ENCODE results near the gene SYF2.

DNA sequence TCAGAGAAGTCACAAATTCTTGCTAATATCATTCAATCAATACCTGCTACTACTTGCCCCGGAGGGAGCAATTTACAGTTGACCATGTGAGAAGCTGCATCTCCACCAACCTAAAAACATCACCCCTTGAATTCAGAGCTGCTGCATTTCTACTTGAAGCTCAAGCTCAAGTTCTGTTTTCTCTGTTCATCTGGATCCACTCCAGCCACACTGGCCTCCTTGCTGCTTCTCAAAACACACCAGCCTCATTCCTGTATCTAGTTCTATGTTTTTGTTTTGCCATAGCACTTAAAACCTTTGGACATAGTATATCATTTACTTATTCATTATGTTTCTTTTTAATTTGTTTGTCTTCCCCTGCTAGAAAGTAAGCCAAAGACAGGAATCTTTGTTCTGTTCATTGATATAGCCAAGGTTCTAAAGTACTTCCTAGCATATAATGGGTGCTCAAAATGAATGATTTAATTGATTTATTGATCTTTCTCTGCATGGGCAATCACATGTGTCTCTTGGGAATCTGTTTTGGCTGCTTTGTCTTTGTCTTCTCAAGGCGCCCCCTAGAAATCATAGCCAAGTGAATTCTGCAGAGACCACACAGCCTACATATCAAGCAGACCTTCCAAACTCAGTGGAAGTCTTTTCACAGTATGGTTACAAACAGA, 23.6 kb downstream of the SYF2 start:
- TF ChIP-seq POLR2A (IDR thresholded peaks at IDR 0.05; ENCODE audit: low read length) (no peak), GATA1 (IDR thresholded peaks at IDR 0.05; ENCODE audit: low read depth, low read length) (no peak)

Measured in erythroblast (primary cell).